IPS-20b (cell line): ENCODE measurements around the gene LAMTOR4.
"Not testable (repeated sequence)": the region's sequence is repeated elsewhere in the genome, so short reads cannot be mapped to it uniquely, and the experiment has no call there.

ENCODE experiments used
- H3K27ac ChIP-seq: one replicate; pipeline ENCODE4 v1.5.1; 2013; ENCODE audit warnings: low read length
- H3K27me3 ChIP-seq: 2 replicates; pipeline ENCODE4 v1.6.1; 2013; ENCODE audit warnings: mild to moderate bottlenecking, low read length, inconsistent platforms; ENCODE audit not compliant: insufficient read depth
- H3K36me3 ChIP-seq: 2 replicates; pipeline ENCODE4 v1.6.1; 2013; ENCODE audit warnings: low read depth, mild to moderate bottlenecking, inconsistent platforms, low read length, moderate library complexity; ENCODE audit not compliant: insufficient read depth
- H3K4me1 ChIP-seq: 2 replicates; pipeline ENCODE4 v1.6.1; 2013; ENCODE audit warnings: mild to moderate bottlenecking, control low read depth, inconsistent platforms, low read length, moderate library complexity; ENCODE audit not compliant: insufficient read depth
- H3K4me3 ChIP-seq: 2 replicates; pipeline ENCODE4 v1.5.1; 2013; ENCODE audit warnings: mild to moderate bottlenecking, low read length, inconsistent platforms
- H3K9ac ChIP-seq: 2 replicates; pipeline ENCODE4 v1.6.1; 2013; ENCODE audit warnings: low read depth, mild to moderate bottlenecking, inconsistent platforms, low read length, moderate library complexity
- H3K9me3 ChIP-seq: 2 replicates; pipeline ENCODE4 v1.6.1; 2013; ENCODE audit warnings: mild to moderate bottlenecking, low read depth, low read length, inconsistent platforms; ENCODE audit not compliant: insufficient read depth

LAMTOR4 gene

DNA sequence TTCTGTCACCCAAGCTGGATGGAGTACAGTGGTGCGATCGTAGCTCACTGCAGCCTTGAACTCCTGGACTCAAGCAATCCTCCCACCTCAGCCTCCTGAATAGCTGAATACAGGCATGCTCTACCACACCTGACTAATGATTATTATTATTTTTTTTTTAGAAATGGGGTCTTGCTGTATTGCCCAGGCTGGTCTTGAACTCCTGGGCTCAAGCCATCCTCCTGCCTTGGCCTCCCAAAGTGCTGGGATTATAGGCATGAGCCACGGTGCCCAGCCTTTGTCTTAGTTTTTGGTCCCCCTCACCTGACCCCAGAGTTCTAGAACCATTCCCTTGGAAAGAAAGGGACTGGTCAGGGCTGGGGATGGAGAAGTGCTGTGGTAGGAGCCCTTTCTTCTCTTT is 31.4 kb downstream of the LAMTOR4 start:
- H3K4me1 ChIP-seq, H3K9me3 ChIP-seq, H3K36me3 ChIP-seq, H3K9ac ChIP-seq, H3K27ac ChIP-seq, H3K4me3 ChIP-seq, H3K27me3 ChIP-seq: not testable (repeated sequence)

- H3K4me3 ChIP-seq, H3K9ac ChIP-seq, H3K27ac ChIP-seq, H3K36me3 ChIP-seq, H3K27me3 ChIP-seq, H3K4me1 ChIP-seq, H3K9me3 ChIP-seq: not testable (repeated sequence)
Observed at GRCh38 chr7:100182616-100183015, 33.9 kb downstream of the LAMTOR4 start.

GRCh38 chr7:100183090-100183489 is 34.4 kb downstream of the LAMTOR4 start:
- not testable (repeated sequence) for H3K27ac ChIP-seq, H3K36me3 ChIP-seq, H3K9me3 ChIP-seq, H3K4me3 ChIP-seq, H3K4me1 ChIP-seq, H3K9ac ChIP-seq, H3K27me3 ChIP-seq

GRCh38 chr7:100185726-100186125 is 37.0 kb downstream of the LAMTOR4 start:
- Histone ChIP-seq H3K9me3 (no peaks in the 10 kb centered on the region), H3K27ac (no peak overlapping the region), H3K4me3 (no peak overlapping the region), H3K4me1 (peaks cover 4% of the 10 kb centered on the region; the same call in 1 of the 2 replicates), H3K9ac (no peak overlapping the region), H3K36me3 (no peaks in the 10 kb centered on the region), H3K27me3 (no peaks in the 10 kb centered on the region)

DNA sequence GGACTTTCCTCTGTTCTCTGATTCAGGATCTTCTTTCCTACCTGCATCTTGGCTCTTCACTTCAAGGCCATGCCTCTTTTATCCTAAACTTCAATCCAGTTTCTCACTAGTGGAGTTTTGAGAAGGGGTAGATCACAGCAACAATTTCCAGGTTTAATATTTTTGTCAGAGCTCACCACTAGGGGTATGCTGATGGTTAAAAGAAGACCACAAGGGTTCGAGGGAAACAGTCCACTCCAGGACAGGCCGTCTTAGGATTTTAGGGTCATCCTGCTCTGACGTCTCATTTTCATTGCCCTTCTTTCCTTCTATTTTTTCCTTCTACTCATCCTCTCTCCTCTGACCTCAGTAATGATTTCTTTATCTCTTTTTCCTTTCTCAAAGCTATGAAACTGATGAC is 40.3 kb downstream of the LAMTOR4 start:
- H3K9ac ChIP-seq = no peak overlapping the region
- H3K4me1 ChIP-seq = no peaks in the 10 kb centered on the region
- no peaks in the 10 kb centered on the region for H3K36me3 ChIP-seq
- no peaks in the 10 kb centered on the region for H3K9me3 ChIP-seq
- no peak overlapping the region for H3K4me3 ChIP-seq
- H3K27ac ChIP-seq = no peak overlapping the region
- no peaks in the 10 kb centered on the region for H3K27me3 ChIP-seq

- Histone ChIP-seq H3K36me3 (no peaks in the 10 kb centered on the region), H3K4me1 (no peaks in the 10 kb centered on the region), H3K27me3 (no peaks in the 10 kb centered on the region), H3K27ac (no peak overlapping the region), H3K9ac (no peak overlapping the region), H3K9me3 (no peaks in the 10 kb centered on the region), H3K4me3 (no peak overlapping the region)
Observed at GRCh38 chr7:100190048-100190711, 41.5 kb downstream of the LAMTOR4 start.

- H3K9me3 ChIP-seq = no peaks in the 10 kb centered on the region
- no peak overlapping the region for H3K9ac ChIP-seq
- no peaks in the 10 kb centered on the region for H3K27me3 ChIP-seq
- H3K27ac ChIP-seq = no peak overlapping the region
- H3K4me1 ChIP-seq = no peaks in the 10 kb centered on the region
- no peak overlapping the region for H3K4me3 ChIP-seq
- no peaks in the 10 kb centered on the region for H3K36me3 ChIP-seq
Observed at GRCh38 chr7:100191775-100192174, 43.1 kb downstream of the LAMTOR4 start.

- not testable (repeated sequence) for H3K27ac ChIP-seq
Observed at GRCh38 chr7:100192281-100192862, 43.7 kb downstream of the LAMTOR4 start.

GRCh38 chr7:100192969-100193368 is 44.3 kb downstream of the LAMTOR4 start:
- no peak overlapping the region for H3K9ac ChIP-seq

More at GRCh38 chr7:100192281-100192862, 43.7 kb downstream of the LAMTOR4 start:
- H3K9ac ChIP-seq, H3K36me3 ChIP-seq, H3K4me3 ChIP-seq, H3K4me1 ChIP-seq, H3K9me3 ChIP-seq, H3K27me3 ChIP-seq: not testable (repeated sequence)

DNA sequence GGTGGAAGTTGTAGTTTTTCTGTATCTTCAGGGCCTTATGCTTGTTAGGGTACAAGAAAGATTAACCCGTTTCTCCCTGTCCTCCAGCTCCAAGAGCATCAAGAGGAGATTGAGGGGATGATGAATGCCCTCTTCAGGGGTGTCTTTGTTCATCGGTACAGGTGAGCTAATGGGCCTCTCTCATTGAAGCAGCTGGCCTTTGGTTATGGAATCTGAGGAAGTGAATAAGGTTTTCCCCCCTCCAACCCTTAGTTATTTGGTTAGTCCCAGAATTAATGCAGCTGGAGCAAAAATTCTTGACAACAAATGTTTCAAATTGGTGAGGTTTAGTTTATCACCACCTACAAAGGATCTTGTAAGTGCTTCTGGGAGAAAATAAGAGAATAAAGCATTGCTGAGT is 46.5 kb downstream of the LAMTOR4 start:
- Histone ChIP-seq H3K4me3 (no peak overlapping the region), H3K36me3 (no peaks in the 10 kb centered on the region), H3K27me3 (peaks cover 3% of the 10 kb centered on the region), H3K9ac (no peak overlapping the region), H3K9me3 (no peaks in the 10 kb centered on the region), H3K27ac (no peak overlapping the region), H3K4me1 (no peaks in the 10 kb centered on the region)

More at GRCh38 chr7:100192969-100193368, 44.3 kb downstream of the LAMTOR4 start:
- Histone ChIP-seq H3K27me3 (no peaks in the 10 kb centered on the region), H3K27ac (no peak overlapping the region), H3K4me3 (no peak overlapping the region), H3K9me3 (no peaks in the 10 kb centered on the region), H3K36me3 (no peaks in the 10 kb centered on the region), H3K4me1 (no peaks in the 10 kb centered on the region)

DNA sequence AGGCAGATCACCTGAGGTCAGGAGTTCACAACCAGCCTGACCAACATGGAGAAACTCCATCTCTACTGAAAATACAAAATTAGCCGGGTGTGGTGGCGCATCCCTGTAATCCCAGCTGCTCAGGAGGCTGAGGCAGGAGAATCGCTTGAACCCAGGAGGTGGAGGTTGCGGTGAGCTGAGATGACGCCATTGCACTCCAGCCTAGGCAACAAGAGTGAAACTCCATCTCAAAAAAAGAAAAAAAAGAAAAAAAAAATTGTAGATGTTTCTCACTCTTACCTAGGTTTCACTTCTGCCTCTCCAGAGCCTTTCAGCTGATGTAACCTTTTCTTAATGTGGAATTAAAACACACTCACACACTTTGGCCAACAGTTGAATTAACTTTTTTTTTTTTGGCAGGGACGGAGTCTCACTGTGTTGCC is 47.2 kb downstream of the LAMTOR4 start:
- H3K9ac ChIP-seq, H3K36me3 ChIP-seq, H3K27ac ChIP-seq, H3K4me1 ChIP-seq, H3K9me3 ChIP-seq, H3K4me3 ChIP-seq: not testable (repeated sequence)
- H3K27me3 ChIP-seq = peaks cover 10% of the 10 kb centered on the region

GRCh38 chr7:100198266-100198665 is 49.5 kb downstream of the LAMTOR4 start:
- H3K36me3 ChIP-seq = no peaks in the 10 kb centered on the region
- H3K27me3 ChIP-seq = peaks cover 24% of the 10 kb centered on the region
- H3K9ac ChIP-seq = no peak overlapping the region
- H3K4me3 ChIP-seq = no peak overlapping the region
- peaks cover 9% of the 10 kb centered on the region for H3K4me1 ChIP-seq
- no peak overlapping the region for H3K27ac ChIP-seq
- H3K9me3 ChIP-seq = no peaks in the 10 kb centered on the region
